Ureter (tissue), 1 donor: Measurements from ENCODE around the gene BIN1. TPM values are rescaled to one million over a fixed set of nuclear protein-coding genes. Genes with fewer than 3 reads are reported as not detected.

Experiments
- DNase-seq: peaks from one replicate; pipeline ENCODE4 v3.0.0-alpha.2; 2020; ENCODE audit warnings: low spot score
- total RNA-seq: library from RNA; stranded (reverse); gene quantifications from one replicate; pipeline ENCODE4 v1.2.4, GENCODE V29; 2023
- donor health status: DM: yes; HTN: yes; CAD: no.

Gene BIN1
- total RNA-seq, 1 donor from 2014 or later: 51.6 TPM

- DNase-seq: no peak
Measured at GRCh38 chr2:126999106-126999756, 107.7 kb downstream of the BIN1 start.

- no peak for DNase-seq
Measured at GRCh38 chr2:126998486-126998885, 108.5 kb downstream of the BIN1 start.

Other genes with a start within 250 kb of the BIN1 start
- gene TEX51, start 208.3 kb downstream of the BIN1 start, total RNA-seq: not detected
- gene CYP27C1, start 113.1 kb upstream of the BIN1 start, total RNA-seq: 0.73 TPM
- 44.5 TPM for gene ERCC3, start 187.0 kb upstream of the BIN1 start, total RNA-seq